KMS-11 (cell line): ENCODE measurements around the gene THAP7.

Experiments
- H2AFZ ChIP-seq: fragments of 200-600 bp; sonication (generic); 2 replicates; pipeline ENCODE4 v1.6.1; 2016; ENCODE audit warnings: antibody characterized with exemption, mixed run types, low read depth
- H3K27ac ChIP-seq: fragments of 200-600 bp; sonication (generic); 2 replicates; pipeline ENCODE4 v1.6.1; 2016; ENCODE audit warnings: mild to moderate bottlenecking, mixed run types
- H3K27me3 ChIP-seq: fragments of 200-600 bp; sonication (generic); 2 replicates; pipeline ENCODE4 v1.6.1; 2017; ENCODE audit warnings: mild to moderate bottlenecking, low read depth, mixed run types, moderate library complexity; ENCODE audit not compliant: insufficient read depth
- H3K36me3 ChIP-seq: fragments of 200-600 bp; sonication (generic); 2 replicates; pipeline ENCODE4 v1.6.1; 2017; ENCODE audit warnings: mild to moderate bottlenecking, mixed run types; ENCODE audit not compliant: insufficient read depth
- H3K4me1 ChIP-seq: fragments of 200-600 bp; sonication (generic); 2 replicates; pipeline ENCODE4 v1.6.1; 2016; ENCODE audit warnings: mild to moderate bottlenecking, low read depth, mixed run types; ENCODE audit not compliant: poor library complexity, severe bottlenecking
- H3K4me2 ChIP-seq: fragments of 200-600 bp; sonication (generic); 2 replicates; pipeline ENCODE4 v1.7.0; 2016; ENCODE audit warnings: mild to moderate bottlenecking, mixed run types
- H3K4me3 ChIP-seq: fragments of 200-600 bp; sonication (generic); IDR thresholded peaks from 2 replicates; pipeline ENCODE4 v1.6.1; 2017; ENCODE audit warnings: low read depth, low read length, mixed read lengths; ENCODE audit not compliant: insufficient read depth
- H3K79me2 ChIP-seq: fragments of 200-600 bp; sonication (generic); 2 replicates; pipeline ENCODE4 v1.6.1; 2016; ENCODE audit warnings: low read depth, mixed run types; ENCODE audit not compliant: insufficient read depth
- H3K9ac ChIP-seq: fragments of 200-600 bp; sonication (generic); 2 replicates; pipeline ENCODE4 v1.6.1; 2016; ENCODE audit warnings: mild to moderate bottlenecking, mixed run types
- H4K20me1 ChIP-seq: fragments of 200-600 bp; sonication (generic); 2 replicates; pipeline ENCODE4 v1.6.1; 2016; ENCODE audit warnings: mild to moderate bottlenecking, mixed run types; ENCODE audit not compliant: insufficient read depth
- CTCF ChIP-seq: fragments of 200-600 bp; sonication (generic); conservative IDR thresholded peaks from 2 replicates; pipeline ENCODE4 v1.6.1; 2017; ENCODE audit warnings: low read depth, mild to moderate bottlenecking, antibody characterized with exemption, low read length, moderate library complexity, mixed read lengths

THAP7 gene

GRCh38 chr22:20989323-20990138, 12.4 kb downstream of the THAP7 start:
- H3K79me2 ChIP-seq, result no peaks in the 10 kb centered on the region
- no peaks in the 10 kb centered on the region for H3K4me1 ChIP-seq
- H3K4me3 ChIP-seq, result no peak overlapping the region
- no peak for TF ChIP-seq CTCF
- H3K36me3 ChIP-seq, result no peaks in the 10 kb centered on the region
- H3K27me3 ChIP-seq, result no peaks in the 10 kb centered on the region
- no peak overlapping the region for H3K27ac ChIP-seq
- H3K9ac ChIP-seq, result no peak overlapping the region
- H3K4me2 ChIP-seq, result no peak overlapping the region
- H2AFZ ChIP-seq, result no peak overlapping the region
- no peaks in the 10 kb centered on the region for H4K20me1 ChIP-seq

- no peak overlapping the region for H3K4me3 ChIP-seq
- no peaks in the 10 kb centered on the region for H3K79me2 ChIP-seq
- no peak overlapping the region for H3K9ac ChIP-seq
- no peaks in the 10 kb centered on the region for H3K4me1 ChIP-seq
- no peaks in the 10 kb centered on the region for H3K36me3 ChIP-seq
- no peak overlapping the region for H3K27ac ChIP-seq
- no peak overlapping the region for H2AFZ ChIP-seq
- no peaks in the 10 kb centered on the region for H3K27me3 ChIP-seq
- no peak overlapping the region for H3K4me2 ChIP-seq
- no peaks in the 10 kb centered on the region for H4K20me1 ChIP-seq
- TF ChIP-seq CTCF, result no peak
These were observed 13.2 kb downstream of the THAP7 start for GRCh38 chr22:20988573-20989322.

- H3K4me2 ChIP-seq, result no peak overlapping the region
- no peak for TF ChIP-seq CTCF
- H3K4me3 ChIP-seq, result no peak overlapping the region
- no peaks in the 10 kb centered on the region for H3K27me3 ChIP-seq
- H2AFZ ChIP-seq, result no peak overlapping the region
- no peaks in the 10 kb centered on the region for H3K79me2 ChIP-seq
- H3K9ac ChIP-seq, result no peak overlapping the region
- H3K27ac ChIP-seq, result no peak overlapping the region
- no peaks in the 10 kb centered on the region for H3K36me3 ChIP-seq
- H3K4me1 ChIP-seq, result peaks cover 9% of the 10 kb centered on the region
- no peaks in the 10 kb centered on the region for H4K20me1 ChIP-seq
These were observed 14.5 kb downstream of the THAP7 start for GRCh38 chr22:20987375-20987774.

- peaks cover 11% of the 10 kb centered on the region for H3K4me1 ChIP-seq
- no peaks in the 10 kb centered on the region for H3K27me3 ChIP-seq
- no peak overlapping the region for H3K27ac ChIP-seq
- no peaks in the 10 kb centered on the region for H3K79me2 ChIP-seq
- no peaks in the 10 kb centered on the region for H3K36me3 ChIP-seq
- H3K4me3 ChIP-seq, result no peak overlapping the region
- H3K9ac ChIP-seq, result no peak overlapping the region
- H4K20me1 ChIP-seq, result no peaks in the 10 kb centered on the region
- H3K4me2 ChIP-seq, result no peak overlapping the region
- no peak for TF ChIP-seq CTCF
- no peak overlapping the region for H2AFZ ChIP-seq
These were observed 15.6 kb downstream of the THAP7 start for GRCh38 chr22:20986365-20986764.
